Erythroblast (primary cell): ENCODE measurements around the gene GNAT2.

Source experiments
- GATA1 ChIP-seq: IDR thresholded peaks from 2 replicates; pipeline ENCODE4 v1.6.1; 2011; ENCODE audit warnings: low read depth, mild to moderate bottlenecking, control low read depth, low read length, moderate library complexity
- POLR2A ChIP-seq: IDR thresholded peaks from 2 replicates; pipeline ENCODE4 v1.6.1; 2011; ENCODE audit warnings: mild to moderate bottlenecking, low read length

DNA sequence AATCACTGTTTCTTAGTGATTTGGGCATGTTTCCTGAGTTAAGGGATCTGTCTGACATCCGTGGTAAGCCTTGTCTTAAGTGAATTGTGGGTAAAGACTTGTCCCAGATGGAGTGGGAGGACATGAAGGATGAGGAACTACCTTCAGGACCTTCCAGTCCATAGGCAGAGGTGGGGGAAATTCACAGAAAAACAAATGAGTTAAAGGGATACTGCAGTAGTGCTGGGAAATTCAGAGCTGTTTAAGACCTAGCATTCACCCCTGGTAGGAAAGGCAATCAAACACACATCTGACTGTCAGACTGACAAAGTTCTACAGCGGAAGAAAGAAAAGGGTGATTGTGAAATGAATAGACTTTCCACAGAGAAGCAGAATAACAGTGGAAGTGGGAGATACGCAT is 3.0 kb downstream of the GNAT2 start:
- no peak for TF ChIP-seq POLR2A
- no peak for TF ChIP-seq GATA1
